ENCODE measurements around the gene PRM2.

Gene PRM2

GRCh38 chr16:11276143-11276895 is at the start of gene PRM2:
Gene PRM2, minus strand, starts transcription at chr16:11276480. Its CDS starts 110 bp downstream, at chr16:11276370.
- DNase-seq (ENCODE audit: low spot score) = no peak

- no peak for DNase-seq (ENCODE audit: low spot score)
Measured at GRCh38 chr16:11325404-11326083, 49.3 kb upstream of the PRM2 start.

GRCh38 chr16:11323551-11324336 is 47.5 kb upstream of the PRM2 start:
- no peak for DNase-seq (ENCODE audit: low spot score)

- no peak for DNase-seq (ENCODE audit: low spot score)
Measured at GRCh38 chr16:11322823-11323222, 46.5 kb upstream of the PRM2 start.

- DNase-seq (ENCODE audit: low spot score) = no peak
Measured at GRCh38 chr16:11321662-11322061, 45.4 kb upstream of the PRM2 start.

GRCh38 chr16:11320170-11320569 is 43.9 kb upstream of the PRM2 start:
- no peak for DNase-seq (ENCODE audit: low spot score)

- peak; percentile 59 for DNase-seq (ENCODE audit: low spot score)
Measured at GRCh38 chr16:11319529-11320146, 43.4 kb upstream of the PRM2 start.

GRCh38 chr16:11318817-11319216 is 42.5 kb upstream of the PRM2 start:
- DNase-seq (ENCODE audit: low spot score) = no peak

GRCh38 chr16:11316331-11317015 is 40.2 kb upstream of the PRM2 start:
- DNase-seq (ENCODE audit: low spot score) = no peak

- no peak for DNase-seq (ENCODE audit: low spot score)
Measured at GRCh38 chr16:11315510-11315909, 39.2 kb upstream of the PRM2 start.

GRCh38 chr16:11314309-11314894 is 38.1 kb upstream of the PRM2 start:
- DNase-seq (ENCODE audit: low spot score) = no peak

GRCh38 chr16:11313493-11314308 is 37.4 kb upstream of the PRM2 start:
- no peak for DNase-seq (ENCODE audit: low spot score)

- DNase-seq (ENCODE audit: low spot score) = peak; percentile 16
Measured at GRCh38 chr16:11312718-11313492, 36.6 kb upstream of the PRM2 start.

- no peak for DNase-seq (ENCODE audit: low spot score)
Measured at GRCh38 chr16:11310997-11311561, 34.8 kb upstream of the PRM2 start.

GRCh38 chr16:11310634-11310977 is 34.3 kb upstream of the PRM2 start:
- no peak for DNase-seq (ENCODE audit: low spot score)

GRCh38 chr16:11309895-11310633 is 33.8 kb upstream of the PRM2 start:
- DNase-seq (ENCODE audit: low spot score) = no peak

- no peak for DNase-seq (ENCODE audit: low spot score)
Measured at GRCh38 chr16:11308493-11309283, 32.4 kb upstream of the PRM2 start.

Data from hematopoietic multipotent progenitor cell treated with erythropoietin and hydrocortisone succinate and interleukin-3 and kit ligand, for 15 days (in vitro differentiated cells).